ENCODE data around the gene RXRA.
A peak's percentile ranks its signal among the peaks of the same experiment; 100 is the strongest.

RXRA gene

DNA sequence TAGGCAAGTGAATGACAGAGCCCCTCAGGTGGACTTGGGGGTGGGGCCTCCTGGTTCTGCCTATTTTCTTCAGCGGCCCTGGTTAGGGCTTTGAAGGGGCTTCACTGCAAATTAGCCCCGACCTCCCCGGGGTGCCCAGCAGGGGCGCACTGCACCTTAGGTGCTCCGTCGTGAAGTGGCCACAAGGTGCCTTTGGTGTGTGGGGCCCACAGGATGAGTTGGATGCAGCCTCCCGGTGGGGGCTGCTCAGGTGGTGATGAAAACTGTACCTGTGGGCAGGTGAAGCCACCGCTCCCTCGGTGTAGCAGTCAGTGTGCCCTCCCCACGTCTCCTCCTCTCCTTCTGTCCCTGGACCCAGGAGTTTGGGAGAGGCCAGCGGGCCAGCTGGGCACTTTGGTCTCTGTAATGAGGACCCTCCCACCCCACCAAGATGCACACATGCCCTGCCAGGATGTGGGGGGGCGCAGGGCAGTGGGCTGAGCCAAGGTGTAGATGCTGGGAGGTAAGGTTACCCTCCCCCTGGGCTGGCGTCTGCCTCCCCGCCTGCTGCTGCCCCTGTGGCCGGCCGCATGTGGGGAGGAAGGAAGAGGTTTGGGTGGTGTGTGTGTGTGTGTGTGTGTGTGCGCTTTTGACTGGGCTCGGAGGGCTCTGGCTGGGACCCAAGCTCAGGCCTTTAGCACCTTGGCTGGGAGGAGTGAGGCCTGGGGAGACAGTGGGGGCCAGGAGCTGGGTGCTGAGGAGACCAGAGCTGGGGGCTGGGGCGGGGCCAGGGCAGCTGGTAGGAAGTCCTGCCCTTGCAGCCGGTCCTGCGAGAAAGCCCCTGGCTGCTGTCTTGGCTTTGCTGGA is 55.6 kb downstream of the RXRA start (continued):
- TF ChIP-seq ZNF354C (tag by site-specific recombination; IDR thresholded peaks at IDR 0.05; ENCODE audit: borderline replicate concordance, low read depth) (no peak), PRDM1 (tag by site-specific recombination; IDR thresholded peaks at IDR 0.05) (no peak), ZNF510 (tag by site-specific recombination; IDR thresholded peaks at IDR 0.05; ENCODE audit: insufficient replicate concordance) (no peak), SP7 (tag by site-specific recombination; IDR thresholded peaks at IDR 0.05) (no peak), GLIS2 (tag by site-specific recombination; IDR thresholded peaks at IDR 0.05) (peak; percentile 46; the same call in 1 of the 2 replicates), ZNF768 (tag by site-specific recombination; IDR thresholded peaks at IDR 0.05) (no peak), ZNF2 (tag by site-specific recombination; IDR thresholded peaks at IDR 0.05) (no peak), HOXA7 (CRISPR knock-in tag; IDR thresholded peaks at IDR 0.05; ENCODE audit: borderline replicate concordance) (no peak), ZNF660 (tag by site-specific recombination; IDR thresholded peaks at IDR 0.05) (no peak), GLIS1 (tag by site-specific recombination; IDR thresholded peaks at IDR 0.05) (0 out of 2 replicates have a peak, but pooled peaks have one; percentile 11), KLF10 (tag by site-specific recombination; IDR thresholded peaks at IDR 0.05) (no peak), ZNF311 (tag by site-specific recombination; IDR thresholded peaks at IDR 0.05; ENCODE audit: borderline replicate concordance) (no peak), YY2 (tag by site-specific recombination; IDR thresholded peaks at IDR 0.05) (no peak), ZNF404 (tag by site-specific recombination; IDR thresholded peaks at IDR 0.05) (no peak), ZNF830 (tag by site-specific recombination; IDR thresholded peaks at IDR 0.05; ENCODE audit: low read depth) (no peak), OVOL3 (tag by site-specific recombination; IDR thresholded peaks at IDR 0.05) (no peak), SP2 (tag by site-specific recombination; IDR thresholded peaks at IDR 0.05) (0 out of 2 replicates have a peak, but pooled peaks have one; percentile 7), ZBTB21 (tag by site-specific recombination; IDR thresholded peaks at IDR 0.05) (no peak)
- TF ChIP-seq, protein P1, sequence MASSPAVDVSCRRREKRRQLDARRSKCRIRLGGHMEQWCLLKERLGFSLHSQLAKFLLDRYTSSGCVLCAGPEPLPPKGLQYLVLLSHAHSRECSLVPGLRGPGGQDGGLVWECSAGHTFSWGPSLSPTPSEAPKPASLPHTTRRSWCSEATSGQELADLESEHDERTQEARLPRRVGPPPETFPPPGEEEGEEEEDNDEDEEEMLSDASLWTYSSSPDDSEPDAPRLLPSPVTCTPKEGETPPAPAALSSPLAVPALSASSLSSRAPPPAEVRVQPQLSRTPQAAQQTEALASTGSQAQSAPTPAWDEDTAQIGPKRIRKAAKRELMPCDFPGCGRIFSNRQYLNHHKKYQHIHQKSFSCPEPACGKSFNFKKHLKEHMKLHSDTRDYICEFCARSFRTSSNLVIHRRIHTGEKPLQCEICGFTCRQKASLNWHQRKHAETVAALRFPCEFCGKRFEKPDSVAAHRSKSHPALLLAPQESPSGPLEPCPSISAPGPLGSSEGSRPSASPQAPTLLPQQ (tag by site-specific recombination; IDR thresholded peaks at IDR 0.05), result peak; percentile 65
- TF ChIP-seq, protein P2, sequence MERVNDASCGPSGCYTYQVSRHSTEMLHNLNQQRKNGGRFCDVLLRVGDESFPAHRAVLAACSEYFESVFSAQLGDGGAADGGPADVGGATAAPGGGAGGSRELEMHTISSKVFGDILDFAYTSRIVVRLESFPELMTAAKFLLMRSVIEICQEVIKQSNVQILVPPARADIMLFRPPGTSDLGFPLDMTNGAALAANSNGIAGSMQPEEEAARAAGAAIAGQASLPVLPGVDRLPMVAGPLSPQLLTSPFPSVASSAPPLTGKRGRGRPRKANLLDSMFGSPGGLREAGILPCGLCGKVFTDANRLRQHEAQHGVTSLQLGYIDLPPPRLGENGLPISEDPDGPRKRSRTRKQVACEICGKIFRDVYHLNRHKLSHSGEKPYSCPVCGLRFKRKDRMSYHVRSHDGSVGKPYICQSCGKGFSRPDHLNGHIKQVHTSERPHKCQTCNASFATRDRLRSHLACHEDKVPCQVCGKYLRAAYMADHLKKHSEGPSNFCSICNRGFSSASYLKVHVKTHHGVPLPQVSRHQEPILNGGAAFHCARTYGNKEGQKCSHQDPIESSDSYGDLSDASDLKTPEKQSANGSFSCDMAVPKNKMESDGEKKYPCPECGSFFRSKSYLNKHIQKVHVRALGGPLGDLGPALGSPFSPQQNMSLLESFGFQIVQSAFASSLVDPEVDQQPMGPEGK (tag by site-specific recombination; IDR thresholded peaks at IDR 0.05), result peak; percentile 38; the same call in 1 of the 2 replicates
- TF ChIP-seq, protein P3, sequence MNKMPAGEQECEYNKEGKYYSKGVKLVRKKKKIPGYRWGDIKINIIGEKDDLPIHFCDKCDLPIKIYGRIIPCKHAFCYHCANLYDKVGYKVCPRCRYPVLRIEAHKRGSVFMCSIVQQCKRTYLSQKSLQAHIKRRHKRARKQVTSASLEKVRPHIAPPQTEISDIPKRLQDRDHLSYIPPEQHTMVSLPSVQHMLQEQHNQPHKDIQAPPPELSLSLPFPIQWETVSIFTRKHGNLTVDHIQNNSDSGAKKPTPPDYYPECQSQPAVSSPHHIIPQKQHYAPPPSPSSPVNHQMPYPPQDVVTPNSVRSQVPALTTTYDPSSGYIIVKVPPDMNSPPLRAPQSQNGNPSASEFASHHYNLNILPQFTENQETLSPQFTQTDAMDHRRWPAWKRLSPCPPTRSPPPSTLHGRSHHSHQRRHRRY (tag by site-specific recombination; IDR thresholded peaks at IDR 0.05), result no peak
- TF ChIP-seq, protein P4, sequence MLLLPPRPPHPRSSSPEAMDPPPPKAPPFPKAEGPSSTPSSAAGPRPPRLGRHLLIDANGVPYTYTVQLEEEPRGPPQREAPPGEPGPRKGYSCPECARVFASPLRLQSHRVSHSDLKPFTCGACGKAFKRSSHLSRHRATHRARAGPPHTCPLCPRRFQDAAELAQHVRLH (tag by site-specific recombination; IDR thresholded peaks at IDR 0.05), result no peak
- TF ChIP-seq, protein P5, sequence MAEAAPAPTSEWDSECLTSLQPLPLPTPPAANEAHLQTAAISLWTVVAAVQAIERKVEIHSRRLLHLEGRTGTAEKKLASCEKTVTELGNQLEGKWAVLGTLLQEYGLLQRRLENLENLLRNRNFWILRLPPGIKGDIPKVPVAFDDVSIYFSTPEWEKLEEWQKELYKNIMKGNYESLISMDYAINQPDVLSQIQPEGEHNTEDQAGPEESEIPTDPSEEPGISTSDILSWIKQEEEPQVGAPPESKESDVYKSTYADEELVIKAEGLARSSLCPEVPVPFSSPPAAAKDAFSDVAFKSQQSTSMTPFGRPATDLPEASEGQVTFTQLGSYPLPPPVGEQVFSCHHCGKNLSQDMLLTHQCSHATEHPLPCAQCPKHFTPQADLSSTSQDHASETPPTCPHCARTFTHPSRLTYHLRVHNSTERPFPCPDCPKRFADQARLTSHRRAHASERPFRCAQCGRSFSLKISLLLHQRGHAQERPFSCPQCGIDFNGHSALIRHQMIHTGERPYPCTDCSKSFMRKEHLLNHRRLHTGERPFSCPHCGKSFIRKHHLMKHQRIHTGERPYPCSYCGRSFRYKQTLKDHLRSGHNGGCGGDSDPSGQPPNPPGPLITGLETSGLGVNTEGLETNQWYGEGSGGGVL (tag by site-specific recombination; IDR thresholded peaks at IDR 0.05), result peak; percentile 57; the same call in 1 of the 2 replicates

All from HEK293 (cell line).